Measurements from ENCODE around the gene COL26A1.
"Not testable (repeated sequence)": the region's sequence is repeated elsewhere in the genome, so short reads cannot be mapped to it uniquely, and the experiment has no call there.

COL26A1 gene

GRCh38 chr7:101362334-101363195 lies at the start of gene COL26A1:
Gene COL26A1 (plus strand): TSS chr7:101362875. CDS start chr7:101363033, 158 bp downstream.
- H3K27ac Mint-ChIP-seq = no peak within 1 kb of the TSS

GRCh38 chr7:101315336-101315735 lies 47.3 kb upstream of the COL26A1 start:
- Mint-ChIP-seq H3K4me3 (no peak overlapping the region), H3K36me3 (peaks cover 9% of the 10 kb centered on the region), H3K27me3 (peaks cover 2% of the 10 kb centered on the region), H3K9me3 (no peaks in the 10 kb centered on the region), H3K4me1 (peaks cover 3% of the 10 kb centered on the region), H3K27ac (no peak overlapping the region)

More at GRCh38 chr7:101362334-101363195, at the start of gene COL26A1:
- no peaks in the 10 kb centered on the region for H3K4me1 Mint-ChIP-seq
- H3K9me3 Mint-ChIP-seq = no peaks in the 10 kb centered on the region
- H3K4me3 Mint-ChIP-seq = peak within 1 kb of the TSS; percentile 36
- H3K27me3 Mint-ChIP-seq = peaks cover 10% of the 10 kb centered on the region
- no peaks in the 10 kb centered on the region for H3K36me3 Mint-ChIP-seq

GRCh38 chr7:101319401-101319800 lies 43.3 kb upstream of the COL26A1 start:
- Mint-ChIP-seq H3K27ac (no peak overlapping the region), H3K4me1 (peaks cover 14% of the 10 kb centered on the region), H3K27me3 (no peaks in the 10 kb centered on the region), H3K4me3 (no peak overlapping the region), H3K9me3 (no peaks in the 10 kb centered on the region), H3K36me3 (peaks cover 4% of the 10 kb centered on the region)

GRCh38 chr7:101321491-101322401 lies 40.9 kb upstream of the COL26A1 start, which contains the start of gene IFT22:
Gene IFT22 (minus strand): TSS chr7:101321812. CDS start chr7:101321709, 103 bp downstream.
- no peaks in the 10 kb centered on the region for H3K27me3 Mint-ChIP-seq
- peaks cover 11% of the 10 kb centered on the region for H3K4me1 Mint-ChIP-seq
- peak within 1 kb of the TSS; percentile 94 for H3K4me3 Mint-ChIP-seq
- H3K9me3 Mint-ChIP-seq = no peaks in the 10 kb centered on the region
- no peaks in the 10 kb centered on the region for H3K36me3 Mint-ChIP-seq
- peak within 1 kb of the TSS; percentile 92 for H3K27ac Mint-ChIP-seq

GRCh38 chr7:101328159-101328558 lies 34.5 kb upstream of the COL26A1 start:
- Mint-ChIP-seq H3K27me3 (no peaks in the 10 kb centered on the region), H3K4me1 (no peaks in the 10 kb centered on the region), H3K36me3 (no peaks in the 10 kb centered on the region), H3K27ac (no peak overlapping the region), H3K9me3 (no peaks in the 10 kb centered on the region), H3K4me3 (no peak overlapping the region)

- Mint-ChIP-seq H3K36me3 (no peaks in the 10 kb centered on the region), H3K4me1 (no peaks in the 10 kb centered on the region), H3K27ac (no peak overlapping the region), H3K9me3 (no peaks in the 10 kb centered on the region), H3K4me3 (no peak overlapping the region), H3K27me3 (no peaks in the 10 kb centered on the region)
These were observed 32.6 kb upstream of the COL26A1 start for GRCh38 chr7:101330011-101330484.

- Mint-ChIP-seq H3K4me1 (no peaks in the 10 kb centered on the region), H3K27ac (no peak overlapping the region), H3K9me3 (no peaks in the 10 kb centered on the region), H3K36me3 (no peaks in the 10 kb centered on the region), H3K4me3 (no peak overlapping the region), H3K27me3 (no peaks in the 10 kb centered on the region)
These were observed 30.6 kb upstream of the COL26A1 start for GRCh38 chr7:101332026-101332425.

GRCh38 chr7:101333912-101334311 lies 28.8 kb upstream of the COL26A1 start:
- H3K27ac Mint-ChIP-seq = no peak overlapping the region
- H3K4me3 Mint-ChIP-seq = no peak overlapping the region
- H3K27me3 Mint-ChIP-seq = no peaks in the 10 kb centered on the region
- H3K36me3 Mint-ChIP-seq = no peaks in the 10 kb centered on the region
- no peaks in the 10 kb centered on the region for H3K9me3 Mint-ChIP-seq
- H3K4me1 Mint-ChIP-seq = no peaks in the 10 kb centered on the region

GRCh38 chr7:101340379-101340778 lies 22.3 kb upstream of the COL26A1 start:
- no peaks in the 10 kb centered on the region for H3K4me1 Mint-ChIP-seq
- H3K36me3 Mint-ChIP-seq = no peaks in the 10 kb centered on the region
- H3K27me3 Mint-ChIP-seq = no peaks in the 10 kb centered on the region
- H3K27ac Mint-ChIP-seq = no peak overlapping the region
- no peak overlapping the region for H3K4me3 Mint-ChIP-seq
- H3K9me3 Mint-ChIP-seq = no peaks in the 10 kb centered on the region

GRCh38 chr7:101342892-101343291 lies 19.8 kb upstream of the COL26A1 start:
- Mint-ChIP-seq H3K36me3 (no peaks in the 10 kb centered on the region), H3K27ac (no peak overlapping the region), H3K27me3 (no peaks in the 10 kb centered on the region), H3K4me1 (no peaks in the 10 kb centered on the region), H3K9me3 (no peaks in the 10 kb centered on the region), H3K4me3 (no peak overlapping the region)

- peaks cover 2% of the 10 kb centered on the region for H3K27me3 Mint-ChIP-seq
- no peaks in the 10 kb centered on the region for H3K9me3 Mint-ChIP-seq
- peaks cover 6% of the 10 kb centered on the region for H3K4me1 Mint-ChIP-seq
- H3K27ac Mint-ChIP-seq = no peak overlapping the region
- H3K36me3 Mint-ChIP-seq = no peaks in the 10 kb centered on the region
- H3K4me3 Mint-ChIP-seq = no peak overlapping the region
These were observed 15.2 kb upstream of the COL26A1 start for GRCh38 chr7:101347477-101347876.

- not testable (repeated sequence) for H3K4me3 Mint-ChIP-seq, H3K36me3 Mint-ChIP-seq, H3K27ac Mint-ChIP-seq, H3K9me3 Mint-ChIP-seq, H3K27me3 Mint-ChIP-seq, H3K4me1 Mint-ChIP-seq
These were observed 14.1 kb upstream of the COL26A1 start for GRCh38 chr7:101348456-101349067.

GRCh38 chr7:101349300-101349699 lies 13.4 kb upstream of the COL26A1 start:
- not testable (repeated sequence) for H3K9me3 Mint-ChIP-seq, H3K27me3 Mint-ChIP-seq, H3K27ac Mint-ChIP-seq, H3K4me3 Mint-ChIP-seq, H3K4me1 Mint-ChIP-seq, H3K36me3 Mint-ChIP-seq

GRCh38 chr7:101352920-101353308 lies 9.8 kb upstream of the COL26A1 start:
- no peak overlapping the region for H3K4me3 Mint-ChIP-seq
- no peaks in the 10 kb centered on the region for H3K9me3 Mint-ChIP-seq
- H3K36me3 Mint-ChIP-seq = no peaks in the 10 kb centered on the region
- peaks cover 10% of the 10 kb centered on the region for H3K4me1 Mint-ChIP-seq
- H3K27ac Mint-ChIP-seq = no peak overlapping the region
- peaks cover 4% of the 10 kb centered on the region for H3K27me3 Mint-ChIP-seq

- Mint-ChIP-seq H3K9me3 (no peaks in the 10 kb centered on the region), H3K27ac (no peak overlapping the region), H3K4me1 (peaks cover 5% of the 10 kb centered on the region), H3K4me3 (no peak overlapping the region), H3K27me3 (peaks cover 11% of the 10 kb centered on the region), H3K36me3 (no peaks in the 10 kb centered on the region)
These were observed 5.2 kb upstream of the COL26A1 start for GRCh38 chr7:101357433-101357832.
